ENCODE data around the gene PTPN14.

The PTPN14 gene

DNA sequence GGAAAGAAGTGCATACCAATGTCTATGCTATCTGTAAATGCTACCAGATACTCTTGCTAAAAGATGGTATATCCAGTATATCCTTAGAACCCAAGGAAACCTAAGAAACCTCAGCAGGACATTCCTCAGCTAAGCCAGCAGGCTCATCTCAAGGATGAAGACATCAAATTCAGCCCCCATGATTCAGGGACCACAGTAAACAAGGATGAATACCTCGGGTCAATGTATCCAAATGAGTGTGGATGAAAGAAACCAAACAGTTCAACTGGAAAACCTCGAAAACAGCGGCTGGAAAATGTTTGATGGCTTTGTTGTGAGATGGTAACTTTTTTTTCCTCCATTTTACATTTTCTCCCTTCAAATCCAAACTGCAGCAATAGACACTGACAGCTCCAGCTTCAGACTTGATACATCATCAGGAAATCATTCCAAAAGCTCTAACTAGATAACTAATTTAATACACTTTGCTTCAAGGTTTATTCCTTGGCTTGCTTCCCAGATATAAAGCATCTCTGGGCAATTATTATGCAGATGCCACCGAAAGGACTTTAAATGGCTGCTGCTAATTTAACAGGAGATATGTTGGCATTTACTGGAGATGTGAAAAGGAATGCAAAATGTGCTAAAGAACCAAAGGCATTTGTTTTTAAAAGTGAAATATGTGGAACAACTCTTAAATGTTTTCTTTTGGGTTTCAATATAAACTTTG lies 196.8 kb downstream of the PTPN14 start:
- DNase-seq: no peak

DNA sequence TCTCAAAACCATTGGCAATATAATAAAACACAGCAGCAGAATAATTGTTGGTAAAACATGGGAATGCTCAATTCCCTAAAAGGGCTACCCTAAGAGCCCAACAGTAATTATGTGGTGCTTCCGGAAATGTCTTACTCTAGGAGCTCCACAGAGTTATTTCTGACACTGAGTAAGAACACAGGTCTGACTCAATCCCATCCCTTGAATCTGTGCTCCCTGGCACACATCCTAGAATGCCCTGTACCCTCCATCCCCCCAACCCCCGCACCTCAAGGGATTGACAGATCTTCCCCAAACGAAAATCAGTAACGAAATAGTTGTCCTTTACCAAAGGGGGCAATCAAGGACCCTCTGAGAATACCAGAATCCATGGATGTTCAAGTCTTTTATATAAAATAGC lies 198.6 kb downstream of the PTPN14 start:
- no peak for DNase-seq

DNA sequence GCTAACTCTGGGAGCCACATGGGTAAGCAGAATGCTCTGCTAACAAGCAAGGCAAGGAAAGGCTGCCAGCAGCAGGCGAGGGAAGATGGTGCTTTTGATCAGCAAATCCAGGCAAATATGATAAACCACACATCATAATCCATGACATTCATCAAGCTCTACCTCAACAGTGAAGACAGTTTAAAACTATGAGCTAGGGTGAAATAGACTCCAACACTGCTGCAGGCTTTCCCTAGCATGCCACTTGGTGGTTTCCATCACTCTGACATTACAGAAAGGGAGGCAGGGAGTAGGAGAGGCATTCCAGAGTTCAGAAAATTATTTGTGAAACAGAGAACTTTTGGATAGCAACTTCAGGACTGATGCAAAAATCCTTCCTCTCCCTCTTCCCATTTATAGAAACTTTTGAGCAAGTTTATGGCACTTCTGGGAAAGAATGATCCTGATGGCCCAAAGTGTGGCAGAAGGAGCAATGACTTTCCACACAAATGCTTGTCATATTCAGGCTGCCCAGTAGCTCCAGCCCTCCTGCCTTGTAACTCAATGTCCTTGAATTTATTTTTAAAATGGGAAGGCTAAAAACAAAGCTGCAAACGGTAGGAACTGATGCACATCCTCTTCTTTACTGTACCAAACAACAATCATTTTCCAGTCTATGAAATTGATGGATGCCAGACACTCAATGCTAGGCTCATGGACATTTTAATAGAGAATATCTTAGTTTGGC lies 199.7 kb downstream of the PTPN14 start:
- no peak for DNase-seq

DNA sequence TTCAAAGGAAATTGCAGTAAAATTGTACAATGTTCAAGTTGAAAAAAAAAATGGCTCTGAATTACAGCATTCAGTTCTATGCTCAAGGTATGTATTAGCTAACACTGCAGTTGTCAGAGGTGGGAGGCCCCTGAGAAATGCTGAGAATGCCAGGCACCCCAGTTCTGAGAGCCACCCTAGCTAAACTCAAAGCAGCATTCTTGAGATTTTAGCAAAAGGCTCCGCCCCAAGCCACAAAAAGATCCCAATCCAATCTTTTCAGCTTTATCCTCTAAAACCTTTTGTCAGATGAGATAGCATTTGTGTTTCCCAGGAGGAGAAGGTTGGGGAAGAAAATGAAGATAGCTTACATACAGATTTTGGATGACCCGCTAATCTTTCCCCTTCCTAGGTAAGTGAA lies 201.6 kb downstream of the PTPN14 start:
- DNase-seq: no peak

DNA sequence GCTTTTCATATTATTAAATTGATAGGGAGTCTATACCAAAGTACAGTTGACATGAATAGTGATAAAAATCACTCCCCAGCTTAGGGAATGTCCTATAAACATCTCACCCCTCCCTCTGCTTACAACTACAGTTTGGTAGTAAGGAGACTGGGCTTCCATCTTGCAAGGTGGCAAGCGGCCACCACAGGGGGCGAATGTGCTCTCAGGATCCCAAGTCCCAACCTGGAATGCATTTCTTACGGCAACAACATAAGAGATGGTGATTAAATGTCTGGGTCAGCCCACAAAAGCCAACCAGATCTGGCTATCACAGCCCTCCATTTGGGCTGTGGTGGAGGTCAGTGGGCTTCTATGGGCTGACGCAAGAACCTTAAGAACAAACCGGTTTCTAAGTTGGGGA lies 202.4 kb downstream of the PTPN14 start:
- no peak for DNase-seq

DNA sequence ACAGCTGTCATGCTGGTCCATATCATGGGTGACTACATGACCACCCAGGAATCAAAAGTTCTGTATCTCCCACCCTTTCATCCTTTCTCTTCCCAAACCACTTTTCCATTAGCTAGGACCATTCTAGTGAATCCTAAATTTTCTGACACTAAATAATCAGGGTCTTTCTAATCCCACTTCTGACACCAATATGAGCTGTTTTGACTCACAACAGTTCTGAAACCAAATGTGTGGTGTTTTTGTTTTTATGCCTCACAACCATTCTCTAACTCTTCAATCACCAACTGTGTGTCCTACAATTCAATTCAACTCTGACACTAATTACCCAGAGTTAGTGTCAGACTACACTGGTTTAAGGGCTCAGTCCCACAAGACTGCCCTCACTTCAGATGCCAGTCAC lies 206.5 kb downstream of the PTPN14 start:
- DNase-seq: no peak

DNA sequence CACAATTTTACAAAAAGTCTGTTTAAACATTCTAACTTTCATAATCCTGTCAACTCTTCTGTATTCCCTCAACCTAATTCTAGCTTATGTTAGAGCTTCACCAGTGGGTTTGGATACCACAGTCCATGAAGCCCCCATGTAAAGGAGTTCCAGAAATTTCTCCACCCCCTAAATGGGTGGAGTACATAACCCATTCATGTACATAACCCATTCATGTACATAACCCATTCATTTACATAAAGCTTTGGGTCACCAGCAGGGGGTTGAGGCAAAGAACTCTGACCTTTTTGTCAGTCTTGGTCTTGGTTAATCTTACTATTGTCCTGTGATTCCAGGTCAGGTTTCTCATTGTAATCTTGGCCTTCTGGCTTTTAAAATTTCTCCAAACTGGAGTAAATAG lies 208.9 kb downstream of the PTPN14 start:
- no peak for DNase-seq

DNA sequence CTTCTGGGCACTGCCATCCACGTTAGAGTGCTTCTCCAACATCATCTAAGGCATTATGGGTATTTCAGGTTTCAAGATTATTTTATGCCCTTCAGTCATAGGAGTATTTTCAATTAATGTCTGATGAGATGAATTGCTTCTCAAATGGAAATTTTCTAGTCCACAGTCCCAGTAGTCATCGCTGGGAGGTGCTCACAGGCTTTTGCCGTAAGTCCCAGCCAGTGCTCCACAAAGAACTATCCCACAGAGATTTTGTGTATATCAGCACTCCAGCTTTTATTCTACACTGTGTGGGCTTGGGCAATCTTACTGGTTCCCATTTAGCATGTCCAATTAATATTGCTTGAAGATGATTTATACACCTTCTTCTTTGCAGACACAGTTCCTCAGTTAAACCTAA lies 209.5 kb downstream of the PTPN14 start:
- DNase-seq: no peak

DNA sequence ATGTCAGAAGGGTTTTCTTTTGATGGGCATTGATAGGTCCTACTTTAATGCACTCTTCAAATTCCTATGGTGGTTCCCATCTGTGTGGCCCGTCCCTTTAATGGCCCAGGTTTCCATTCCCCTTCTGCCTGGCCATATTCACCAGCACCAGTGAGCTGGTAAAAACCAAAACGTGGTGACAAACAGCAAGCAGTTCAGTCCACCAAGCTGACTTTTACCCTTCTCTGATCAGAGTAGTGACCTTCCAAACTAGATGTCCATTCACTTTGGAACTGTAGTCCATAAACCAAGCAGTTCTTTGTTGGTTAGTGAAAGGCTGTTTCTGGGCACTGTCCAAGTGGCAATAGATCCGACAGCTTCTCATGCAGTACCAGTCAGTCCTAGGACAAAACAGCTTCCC lies 209.9 kb downstream of the PTPN14 start:
- DNase-seq: no peak

DNA sequence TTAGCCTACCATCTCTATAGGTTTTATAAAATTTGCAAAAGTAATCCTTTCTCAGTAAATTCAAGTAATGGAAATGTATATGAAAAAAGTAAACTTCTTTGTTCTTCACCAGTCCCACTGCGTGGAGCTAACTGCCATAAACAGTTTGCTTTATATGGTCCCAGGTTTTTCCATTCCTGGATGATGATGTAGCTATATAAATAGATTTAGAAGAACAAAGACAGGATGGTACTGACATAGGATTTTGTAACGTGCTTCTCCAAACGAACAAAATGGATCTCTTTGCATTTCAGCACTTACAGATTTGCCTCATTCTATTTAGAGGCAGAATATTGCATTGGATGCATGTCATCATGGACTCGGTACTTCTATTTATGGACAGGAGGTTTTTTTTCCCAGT lies 213.2 kb downstream of the PTPN14 start:
- DNase-seq: no peak

DNA sequence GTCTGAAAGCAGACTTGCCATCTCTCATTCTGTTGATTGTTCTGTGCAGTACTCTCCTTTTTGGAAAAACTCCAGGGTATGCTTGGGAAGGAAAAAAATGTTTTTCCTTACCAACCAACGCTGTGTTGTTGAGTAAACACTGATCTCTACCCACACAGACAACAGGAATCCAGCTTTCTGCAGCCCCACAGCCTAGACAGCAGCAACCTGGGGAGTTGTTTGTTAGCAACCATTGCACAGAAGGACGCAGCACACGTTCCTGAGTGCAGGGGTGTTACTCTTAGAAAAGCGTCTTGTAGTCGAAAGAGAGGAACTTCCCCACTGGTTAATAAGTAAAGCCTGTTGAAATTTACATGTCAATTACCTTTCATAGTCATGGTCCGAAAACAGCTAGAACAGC lies 213.9 kb downstream of the PTPN14 start:
- no peak for DNase-seq

DNA sequence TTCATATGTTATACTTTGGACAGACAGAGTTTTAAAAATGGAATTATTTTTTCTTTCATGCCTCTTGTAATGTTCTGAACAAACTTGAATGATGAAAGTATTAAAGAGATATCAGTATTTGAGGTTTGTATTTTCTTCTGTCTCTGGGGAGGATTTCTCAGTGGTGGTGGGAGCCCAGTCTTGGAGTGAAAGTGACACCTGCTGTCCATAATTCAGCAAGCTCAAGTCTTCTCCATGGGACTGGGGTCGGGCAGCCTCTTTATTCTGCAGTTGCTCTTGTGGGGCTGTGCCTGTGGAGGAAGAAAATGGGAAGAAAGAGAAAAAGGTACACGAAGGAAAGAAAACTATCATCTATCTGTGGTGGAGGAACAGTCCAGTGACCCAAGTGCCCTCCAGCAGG lies 214.4 kb downstream of the PTPN14 start:
- no peak for DNase-seq

DNA sequence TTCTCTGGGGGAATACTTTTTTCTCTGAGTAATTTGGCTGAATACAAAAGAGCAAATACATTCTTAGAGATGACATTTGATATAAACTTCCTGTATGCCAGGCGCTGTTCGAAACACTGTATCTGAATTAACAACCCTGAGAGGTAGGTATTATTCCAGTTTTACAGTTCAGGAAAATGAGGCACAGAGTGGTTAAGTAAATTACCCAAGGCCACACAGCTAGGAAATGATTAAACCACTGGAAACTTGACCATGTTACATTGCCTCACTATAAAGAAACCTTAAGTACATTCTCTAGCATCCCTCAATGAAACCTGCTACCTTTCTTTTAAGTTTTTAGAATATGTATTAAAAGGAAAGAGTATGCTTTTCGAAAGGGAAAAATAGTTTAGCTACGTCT lies 215.8 kb downstream of the PTPN14 start:
- no peak for DNase-seq

DNA sequence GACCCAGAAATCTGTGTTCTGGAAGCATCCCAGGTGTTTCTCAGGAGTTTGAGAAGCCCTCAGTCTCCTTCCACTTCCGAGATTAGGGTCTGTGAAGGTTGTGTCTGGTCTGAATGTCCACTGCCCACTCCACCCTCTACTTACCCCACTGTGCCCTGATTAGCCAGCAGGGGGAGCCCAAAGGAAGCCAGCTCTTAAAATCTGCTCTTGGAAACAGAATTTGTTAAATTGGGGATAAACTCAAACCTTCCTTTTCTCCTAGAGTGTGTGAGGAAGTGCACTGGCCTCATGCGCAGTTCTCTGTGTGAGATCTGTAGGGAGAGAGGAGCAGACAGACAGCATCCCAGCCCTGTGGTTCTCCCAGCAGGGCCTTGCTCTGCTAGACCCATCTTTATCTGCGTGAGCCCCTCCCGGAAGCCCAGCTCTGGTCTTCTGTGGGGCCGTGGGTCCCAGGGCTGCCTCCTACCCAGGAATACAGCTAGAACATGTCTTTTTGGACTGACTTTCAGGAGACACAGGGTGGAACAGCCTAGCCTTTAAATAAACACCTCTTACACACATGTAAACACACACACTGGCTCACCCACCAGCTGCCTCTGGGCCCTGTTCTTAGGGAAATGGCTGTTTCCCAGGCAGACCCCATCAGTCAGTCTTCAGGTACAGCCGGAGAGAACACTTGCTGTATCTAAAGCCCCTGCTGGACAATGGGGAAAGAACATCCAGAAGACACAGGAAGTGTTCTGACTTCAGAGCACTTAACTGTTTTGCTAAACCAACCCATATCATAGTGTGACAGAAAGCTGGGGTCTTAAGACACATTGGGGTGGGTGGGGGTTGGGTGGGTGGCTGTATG lies 218.2 kb downstream of the PTPN14 start:
- no peak for DNase-seq

DNA sequence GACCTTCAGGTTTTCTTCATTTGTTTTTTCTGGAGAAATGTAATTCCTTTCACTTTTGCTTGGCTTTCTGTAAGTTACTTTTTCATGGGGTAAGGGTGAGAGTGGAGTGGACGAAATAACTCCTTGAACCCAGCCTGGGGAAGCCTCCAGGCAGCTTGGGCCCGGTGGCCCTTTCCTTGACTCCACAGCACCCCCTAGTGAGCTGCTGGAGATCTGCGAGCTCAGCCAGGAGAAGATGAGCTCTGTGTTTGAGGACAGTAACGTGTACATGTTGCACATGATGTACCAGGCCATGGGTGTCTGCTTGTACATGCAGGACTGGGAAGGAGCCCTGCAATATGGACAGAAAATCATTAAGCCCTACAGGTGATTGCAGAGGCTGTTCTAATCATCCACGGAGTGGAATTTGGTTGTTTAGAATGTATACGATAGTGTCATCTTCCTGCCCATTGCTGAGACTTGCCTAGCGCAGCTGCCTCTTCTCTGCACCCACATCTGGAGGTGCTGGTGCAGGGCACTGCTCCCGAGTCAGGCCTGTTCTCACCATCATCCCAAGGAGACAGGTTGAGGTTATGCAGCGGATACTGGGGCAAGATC lies 219.5 kb downstream of the PTPN14 start:
- DNase-seq: peak; percentile 41 to 45

DNA sequence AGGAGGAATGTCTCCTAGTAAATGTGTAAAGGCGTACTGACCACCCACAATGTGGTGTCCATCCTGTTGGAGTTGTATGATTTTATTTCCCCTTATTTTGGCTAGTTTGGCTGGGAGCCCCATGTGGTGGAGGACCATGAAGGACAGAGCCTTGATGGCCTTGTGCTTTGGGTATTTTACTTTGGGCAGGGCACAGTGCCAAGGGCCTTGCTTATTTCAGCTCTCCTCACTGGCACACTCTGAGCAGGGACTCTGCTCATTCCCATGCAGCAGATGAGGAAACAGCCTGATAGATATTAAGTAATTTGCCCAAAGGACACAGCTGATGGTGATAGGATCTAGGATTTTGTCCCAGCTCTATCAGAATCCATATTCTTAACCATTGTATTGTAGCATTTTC lies 220.2 kb downstream of the PTPN14 start:
- no peak for DNase-seq

DNA sequence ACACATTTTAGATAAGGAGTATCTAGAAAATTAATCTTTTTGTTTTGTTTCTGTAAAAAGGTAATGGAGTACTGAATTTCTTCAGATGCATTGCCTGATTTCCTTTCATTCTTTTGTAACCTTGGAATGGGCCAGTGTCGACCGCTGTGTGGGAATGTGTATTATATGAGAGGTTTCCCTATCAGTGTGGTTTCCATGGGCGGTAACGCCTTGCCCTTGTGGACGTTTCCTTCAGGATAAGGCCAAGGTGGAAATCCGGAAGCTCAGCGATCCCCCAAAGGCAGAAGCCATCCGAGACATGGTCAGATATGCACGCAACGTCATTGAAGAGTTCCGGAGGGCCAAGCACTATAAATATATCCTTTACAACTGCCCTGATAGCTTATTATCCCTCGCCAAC lies 220.7 kb downstream of the PTPN14 start:
- DNase-seq: no peak

DNA sequence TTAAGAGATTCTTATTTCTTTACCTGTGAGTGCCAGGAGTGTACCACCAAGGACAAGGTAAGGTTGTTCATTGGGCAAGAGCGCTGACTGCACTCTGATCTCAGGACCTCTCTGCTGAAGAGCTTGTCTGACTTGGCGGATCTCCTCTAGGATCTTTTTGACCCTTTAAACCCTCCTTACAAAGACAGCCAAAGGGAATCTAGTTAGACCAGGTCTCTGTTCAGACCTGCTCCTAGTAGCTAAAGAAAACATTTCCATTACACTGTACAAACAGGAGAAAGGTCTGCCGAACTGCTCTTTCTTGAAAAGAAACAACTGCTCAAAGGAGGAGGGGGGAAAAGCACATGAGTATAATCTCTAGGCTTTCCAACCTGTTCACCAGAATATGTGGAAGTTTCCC lies 221.2 kb downstream of the PTPN14 start:
- DNase-seq: no peak

DNA sequence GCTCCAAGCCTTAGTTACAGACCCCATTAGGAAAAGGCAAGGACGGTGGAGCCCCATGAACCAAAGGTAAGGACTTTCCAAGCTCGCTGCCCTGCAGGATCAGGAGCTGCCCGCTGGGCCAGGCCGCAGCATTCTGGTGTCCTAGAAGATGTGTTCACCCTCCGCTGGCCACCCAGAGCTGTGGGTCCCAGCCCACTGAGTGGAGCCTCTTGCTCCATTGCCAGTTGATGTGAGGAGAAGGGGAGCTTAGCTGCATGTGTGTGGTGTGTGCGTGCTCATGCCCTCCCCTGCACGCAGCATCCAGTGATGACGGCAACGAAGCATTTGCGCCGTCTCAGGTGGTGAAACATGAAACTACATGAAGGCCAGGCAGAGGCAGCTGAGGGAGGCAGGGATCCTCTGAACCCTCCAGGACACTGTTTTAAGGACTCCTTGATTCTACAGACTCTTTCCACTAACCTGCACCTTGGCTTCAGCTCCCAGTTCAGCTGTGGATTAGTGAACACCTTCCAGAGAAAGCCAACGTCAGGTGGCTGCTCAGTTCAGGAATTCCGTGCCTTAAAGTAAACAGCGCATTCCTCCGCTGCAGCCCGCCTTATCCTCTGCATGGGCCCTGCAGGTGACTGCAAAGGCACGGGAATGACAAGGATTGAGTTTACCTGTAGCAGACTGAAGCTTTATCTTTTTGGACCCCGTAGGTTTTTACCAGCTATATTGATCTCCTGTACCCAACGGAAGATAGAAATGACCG lies 221.8 kb downstream of the PTPN14 start:
- no peak for DNase-seq

DNA sequence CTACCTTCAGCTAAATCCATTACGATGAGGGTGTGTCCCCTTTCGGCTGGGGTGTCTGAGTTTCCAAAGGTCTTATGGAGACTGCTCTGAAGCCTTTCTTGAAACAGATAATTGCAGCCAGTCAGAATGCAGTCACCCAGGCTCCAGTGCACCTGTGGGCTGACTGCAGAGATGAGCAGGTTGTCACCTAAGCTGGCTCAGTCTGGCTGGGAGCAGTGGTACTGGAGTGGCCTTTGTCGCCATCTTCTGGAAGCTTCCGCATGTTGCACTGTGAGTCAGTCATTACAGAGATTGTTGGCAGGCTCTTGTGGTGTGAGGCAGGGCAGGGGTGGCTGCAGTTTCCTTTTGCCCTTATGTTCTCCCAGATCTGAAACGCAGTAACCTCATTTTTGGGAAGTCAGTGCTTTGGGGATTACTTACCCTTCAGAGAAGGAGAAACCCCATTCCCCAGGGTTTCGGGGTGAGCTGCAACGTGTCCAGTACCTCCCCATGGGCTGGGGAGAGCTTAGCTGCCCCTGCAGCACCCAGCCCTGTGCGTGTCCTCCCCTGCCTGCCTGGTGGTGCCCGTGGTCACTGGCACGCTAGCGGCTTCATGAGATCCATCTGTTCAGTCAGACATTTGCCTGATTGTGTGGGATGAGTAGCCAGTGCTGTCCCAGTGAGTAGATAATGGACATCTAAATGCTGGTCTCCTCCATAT lies 222.5 kb downstream of the PTPN14 start:
- DNase-seq: peak; percentile 86 to 89

DNA sequence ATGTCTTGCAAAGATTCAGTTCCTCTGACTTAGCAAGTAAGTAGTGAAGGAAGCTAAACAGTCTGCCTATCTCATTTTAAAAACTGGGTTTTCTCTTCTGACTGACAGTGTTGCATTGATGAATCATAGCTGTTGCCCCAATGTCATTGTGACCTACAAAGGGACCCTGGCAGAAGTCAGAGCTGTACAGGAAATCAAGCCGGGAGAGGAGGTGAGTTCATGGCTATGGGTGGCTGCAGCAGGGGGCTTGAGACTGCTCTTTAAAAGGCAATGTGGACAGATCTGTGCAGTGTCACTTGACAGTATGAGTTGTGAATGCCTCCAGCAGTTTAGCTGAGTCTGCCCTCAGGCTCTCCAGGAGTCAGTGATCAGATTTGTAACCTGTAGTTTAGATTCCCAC lies 223.9 kb downstream of the PTPN14 start:
- DNase-seq: no peak

DNA sequence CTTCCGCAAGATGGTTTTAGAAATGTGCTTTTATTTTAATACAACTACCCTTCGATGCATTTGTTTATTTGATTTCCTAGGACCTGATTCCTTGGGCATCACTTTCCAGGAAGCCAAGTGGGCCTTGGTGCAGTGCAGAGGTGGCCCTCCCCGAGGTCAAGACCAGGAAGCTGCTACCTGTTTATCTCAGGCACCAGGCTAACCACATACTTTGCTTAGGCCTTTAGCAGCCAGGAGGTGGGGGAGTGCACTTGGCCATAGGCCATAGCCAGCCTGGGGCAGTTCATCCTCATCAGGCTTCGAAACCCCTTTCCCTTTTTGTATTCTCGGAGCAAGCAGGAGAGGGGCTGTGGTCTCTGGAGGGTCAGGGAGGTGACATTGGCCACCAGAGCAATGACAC lies 225.0 kb downstream of the PTPN14 start:
- DNase-seq: no peak
